ENCODE measurements around the gene GPR75. TPM values are rescaled to one million over a fixed set of nuclear protein-coding genes. Genes with fewer than 3 reads are reported as not detected.

GPR75 gene
- total RNA-seq (2021; ENCODE audit: unreplicated experiment) (2.5 TPM), Bru-seq, nascent RNA (percentile 87 among the genes with signal in this experiment), BruChase-seq, experiment 1, labeled RNA remaining after a 2-hour chase (percentile 88 among the genes with signal in this experiment), BruChase-seq, experiment 2, labeled RNA remaining after a 6-hour chase (percentile 88 among the genes with signal in this experiment)
- 0.85 TPM for polyA plus RNA-seq (2012; ENCODE audit: insufficient read length)
- long read RNA-seq = 0 reads

GRCh38 chr2:53859206-53860181, at the start of gene GPR75:
GPR75 (minus strand) TSS chr2:53859967; CDS start chr2:53854756, 5,211 bp downstream.
- H3K9me3 ChIP-seq (ENCODE audit: control insufficient read depth, insufficient read depth, low read depth, low read length) = no peaks in the 10 kb centered on the region

More at GRCh38 chr2:53859206-53860181, at the start of gene GPR75:
- Histone ChIP-seq H3K27me3 (ENCODE audit: control insufficient read depth, insufficient read depth, low read length) (no peaks in the 10 kb centered on the region), H3K27ac (ENCODE audit: low read length) (no peak within 1 kb of the TSS), H3K4me1 (ENCODE audit: control insufficient read depth, insufficient read depth, low read length) (no peaks in the 10 kb centered on the region), H3K4me3 (ENCODE audit: low read depth in 2 of 2, low read length in 2 of 2) (no peak within 1 kb of the TSS), H3K36me3 (ENCODE audit: control insufficient read depth, insufficient read depth, low read length) (no peaks in the 10 kb centered on the region)
- POLR2A ChIA-PET = no interaction called here
- ATAC-seq (no peak), DNase-seq (ENCODE audit: low read depth, low spot score) (no peak)
- TF ChIP-seq POLR2AphosphoS5 (IDR thresholded peaks at IDR 0.05; ENCODE audit: low read depth, low read length) (no peak), SIN3A (IDR thresholded peaks at IDR 0.05; ENCODE audit: borderline replicate concordance, insufficient read depth, low read depth, low read length) (no peak), REST (IDR thresholded peaks at IDR 0.05; ENCODE audit: insufficient read depth in 1 of 2, low read depth in 2 of 2, low read length in 1 of 2) (no peak), CTCF (IDR thresholded peaks at IDR 0.05) (no peak), TCF7L2 (IDR thresholded peaks at IDR 0.05; ENCODE audit: low read depth, low read length) (no peak)
- CTCF ChIA-PET = interaction anchor here (0.6 kb wide), 1 partner anchor 67 kb away, joined by 3 read pairs; no protein-coding TSS in a partner anchor
- no TSS peak for BruUV-seq (replicated peaks)
- in situ Hi-C loops (cut with HindIII; ENCODE audit: low pct_unique_long_range_greater_than_20kb, low sequenced_read_pairs) = no loop called here
- intact Hi-C loops (cut with micrococcal nuclease; ENCODE audit: unreplicated experiment) = no loop called here
